GM23248 (cell line): ENCODE results near the gene PDE2A.

Experiments
- EZH2 ChIP-seq: fragments of 200-600 bp; sonication (generic); IDR thresholded peaks from 2 replicates; pipeline ENCODE4 v1.6.1; 2018; ENCODE audit warnings: antibody characterized with exemption, mild to moderate bottlenecking; ENCODE audit not compliant: insufficient read depth, poor library complexity, severe bottlenecking
- EZH2phosphoT487 ChIP-seq: fragments of 200-600 bp; sonication (generic); IDR thresholded peaks from 2 replicates; pipeline ENCODE4 v1.6.1; 2018; ENCODE audit warnings: antibody characterized with exemption, moderate library complexity, mild to moderate bottlenecking, low read depth; ENCODE audit not compliant: insufficient read depth

DNA sequence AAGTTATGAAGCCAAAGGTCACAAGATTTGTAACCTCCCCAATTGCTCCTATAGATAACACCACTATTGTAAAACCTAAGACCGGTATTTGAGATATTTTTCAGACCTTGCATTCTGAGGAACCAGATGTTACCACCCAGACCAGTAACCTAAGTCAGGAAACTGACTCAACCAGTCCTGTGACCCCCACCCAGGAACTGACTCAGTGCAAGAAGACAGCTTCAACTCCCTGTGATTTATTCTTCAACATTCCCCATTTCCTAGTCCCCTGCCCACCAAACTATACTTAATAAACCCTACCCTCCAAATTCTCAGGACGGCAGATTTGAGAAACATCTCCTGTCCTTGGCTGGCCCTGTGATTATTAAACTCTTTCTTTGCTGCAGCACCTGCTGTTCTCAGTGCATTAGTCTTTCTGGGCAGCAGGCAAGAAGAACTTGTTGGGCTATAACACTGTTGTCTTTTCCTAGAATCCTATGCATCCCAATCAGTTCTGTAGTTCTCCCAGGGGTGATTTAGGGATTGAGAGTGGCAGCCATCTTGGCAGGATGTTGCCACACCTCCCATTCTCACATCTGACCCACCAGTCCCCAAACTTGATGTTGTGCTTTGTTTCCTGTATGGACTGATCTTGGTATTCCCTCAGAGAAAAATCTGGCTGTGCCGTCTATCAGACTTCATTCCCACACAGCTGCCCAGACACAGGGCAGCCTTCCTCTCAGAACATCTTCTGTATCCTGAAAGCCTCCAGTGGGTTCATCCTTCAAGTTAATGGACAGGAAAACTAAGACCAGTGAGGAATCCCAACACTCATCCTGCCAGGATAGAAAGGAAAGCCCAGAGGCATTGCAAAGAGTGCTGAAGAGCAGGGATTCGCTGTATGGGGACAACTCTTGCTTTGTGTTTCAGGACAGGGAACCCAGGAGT, 104.0 kb downstream of the PDE2A start:
- TF ChIP-seq EZH2phosphoT487, result no peak
- TF ChIP-seq EZH2, result no peak
